ENCODE measurements around the gene DIP2B. TPM values are rescaled to one million over a fixed set of nuclear protein-coding genes. Genes with fewer than 3 reads are reported as not detected.

The DIP2B gene
- total and polyA plus RNA-seq, 9 donors: 7.2 to 33.3 (median 19.2) TPM

- no peak for DNase-seq
- intact Hi-C loops (cut with DNase I): no loop called here
- H3K36me3 ChIP-seq: no peaks in the 10 kb centered on the region
- 87 to 97% (median 94%) methylated on average over 1 of the region's 1 CpG for WGBS, 3 donors
- H3K4me1 ChIP-seq (ENCODE audit: insufficient read depth): peaks cover 14% of the 10 kb centered on the region
- H3K27me3 ChIP-seq: no peaks in the 10 kb centered on the region
- no peaks in the 10 kb centered on the region for H3K9me3 ChIP-seq
- TF ChIP-seq EP300 (IDR thresholded peaks at IDR 0.05) (no peak), POLR2A (IDR thresholded peaks at IDR 0.05) (no peak), CTCF (IDR thresholded peaks at IDR 0.05) (no peak)
- no peak overlapping the region for H3K4me3 ChIP-seq
- H3K27ac ChIP-seq: no peak overlapping the region
Observed at GRCh38 chr12:50600364-50600763, 95.6 kb downstream of the DIP2B start.

GRCh38 chr12:50603817-50604639, 99.2 kb downstream of the DIP2B start:
- Histone ChIP-seq H3K27me3 (no peaks in the 10 kb centered on the region), H3K4me1 (ENCODE audit: insufficient read depth) (peaks cover 14% of the 10 kb centered on the region), H3K4me3 (no peak overlapping the region), H3K36me3 (no peaks in the 10 kb centered on the region), H3K27ac (peak overlapping the region in 1 of 2 donors; percentile 45), H3K9me3 (no peaks in the 10 kb centered on the region)
- DNase-seq: peak; percentile 64 to 79 (median 74)
- WGBS, 3 donors: 31 to 45% (median 44%) methylated on average over 4 of the region's 4 CpGs
- intact Hi-C loops (cut with DNase I): no loop called here
- TF ChIP-seq EP300 (IDR thresholded peaks at IDR 0.05) (no peak), CTCF (IDR thresholded peaks at IDR 0.05) (no peak), POLR2A (IDR thresholded peaks at IDR 0.05) (no peak)

- Histone ChIP-seq H3K9me3 (no peaks in the 10 kb centered on the region), H3K27me3 (no peaks in the 10 kb centered on the region), H3K27ac (no peak overlapping the region), H3K4me3 (no peak overlapping the region), H3K4me1 (ENCODE audit: insufficient read depth) (peaks cover 11% of the 10 kb centered on the region), H3K36me3 (no peaks in the 10 kb centered on the region)
- 94 to 97% (median 95%) methylated on average over 1 of the region's 1 CpG for WGBS, 3 donors
- no peak for DNase-seq
- TF ChIP-seq EP300 (IDR thresholded peaks at IDR 0.05) (no peak), POLR2A (IDR thresholded peaks at IDR 0.05) (no peak), CTCF (IDR thresholded peaks at IDR 0.05) (no peak)
- intact Hi-C loops (cut with DNase I): no loop called here
Observed at GRCh38 chr12:50604640-50604920, 99.8 kb downstream of the DIP2B start.

GRCh38 chr12:50606675-50607375, 102.0 kb downstream of the DIP2B start:
- DNase-seq: no peak
- H3K27me3 ChIP-seq: no peaks in the 10 kb centered on the region
- H3K27ac ChIP-seq: no peak overlapping the region
- H3K4me1 ChIP-seq (ENCODE audit: insufficient read depth): peaks cover 18% of the 10 kb centered on the region
- no peak for TF ChIP-seq POLR2A (IDR thresholded peaks at IDR 0.05)
- no peak for TF ChIP-seq CTCF (IDR thresholded peaks at IDR 0.05)
- no peak for TF ChIP-seq EP300 (IDR thresholded peaks at IDR 0.05)
- H3K36me3 ChIP-seq: no peaks in the 10 kb centered on the region
- intact Hi-C loops (cut with DNase I): no loop called here
- WGBS, 3 donors: 84 to 98% (median 88%) methylated on average over 5 of the region's 5 CpGs
- no peaks in the 10 kb centered on the region for H3K9me3 ChIP-seq
- H3K4me3 ChIP-seq: no peak overlapping the region

Data from ovary (tissue), 9 donors.